Neural cell (in vitro differentiated cells): ENCODE data around the gene THBD. TPM values are rescaled to one million over a fixed set of nuclear protein-coding genes. Genes with fewer than 3 reads are reported as not detected.

ENCODE experiments used
- H2AFZ ChIP-seq: fragments of 200-600, 300-800 bp; sonication (generic), shearing (Covaris generic); 2 replicates; pipeline ENCODE4 v1.6.0; 2014; ENCODE audit warnings: low read depth, mild to moderate bottlenecking, antibody characterized with exemption, low read length, moderate library complexity
- H3F3A ChIP-seq: fragments of 200-600 bp; shearing (Covaris generic); 2 replicates; pipeline ENCODE4 v1.6.1; 2016; ENCODE audit warnings: mild to moderate bottlenecking, moderate library complexity, mixed read lengths, antibody characterized with exemption, low read length; ENCODE audit not compliant: insufficient read depth, poor library complexity, severe bottlenecking
- H3K27ac ChIP-seq: fragments of 200-600, 300-800 bp; sonication (generic), shearing (Covaris generic); 2 replicates; pipeline ENCODE4 v1.5.1; 2014; ENCODE audit warnings: mild to moderate bottlenecking, low read length, moderate library complexity
- H3K27me3 ChIP-seq: fragments of 300-800, 200-600 bp; sonication (generic), shearing (Covaris generic); 2 replicates; pipeline ENCODE4 v1.6.0; 2014; ENCODE audit warnings: mild to moderate bottlenecking, low read depth, low read length, moderate library complexity; ENCODE audit not compliant: insufficient read depth
- H3K36me3 ChIP-seq: fragments of 300-800, 200-600 bp; sonication (generic), shearing (Covaris generic); 2 replicates; pipeline ENCODE4 v1.5.1; 2014; ENCODE audit warnings: mild to moderate bottlenecking, antibody characterized with exemption, low read length, moderate library complexity; ENCODE audit not compliant: insufficient read depth
- H3K4me2 ChIP-seq: fragments of 300-800, 200-600 bp; sonication (generic), shearing (Covaris generic); 2 replicates; pipeline ENCODE4 v1.6.0; 2014; ENCODE audit warnings: mild to moderate bottlenecking, low read length
- H3K4me3 ChIP-seq: fragments of 300-800, 200-600 bp; sonication (generic), shearing (Covaris generic); 2 replicates; pipeline ENCODE4 v1.5.1; 2014; ENCODE audit warnings: mild to moderate bottlenecking, low read length, moderate library complexity
- H3K79me2 ChIP-seq: fragments of 200-600 bp; shearing (Covaris generic); replicated peaks from 2 replicates; pipeline ENCODE4 v1.6.0; 2014; ENCODE audit warnings: mild to moderate bottlenecking, low read length, moderate library complexity; ENCODE audit not compliant: insufficient read depth
- H3K9ac ChIP-seq: fragments of 300-800, 200-600 bp; sonication (generic), shearing (Covaris generic); 2 replicates; pipeline ENCODE4 v1.6.1; 2016; ENCODE audit warnings: mild to moderate bottlenecking, low read length, mixed read lengths
- H3K9me2 ChIP-seq: fragments of 200-600 bp; shearing (Covaris generic); 2 replicates; pipeline ENCODE4 v1.6.1; 2016; ENCODE audit warnings: mild to moderate bottlenecking, low read length, mixed read lengths; ENCODE audit not compliant: insufficient read depth
- H3K9me3 ChIP-seq: fragments of 200-600, 300-800 bp; sonication (generic), shearing (Covaris generic); 2 replicates; pipeline ENCODE4 v1.6.1; 2016; ENCODE audit warnings: mild to moderate bottlenecking, mixed run types, low read length, moderate library complexity, mixed read lengths
- H4K20me1 ChIP-seq: fragments of 200-600 bp; shearing (Covaris generic); 2 replicates; pipeline ENCODE4 v1.6.1; 2016; ENCODE audit warnings: mild to moderate bottlenecking, mixed run types; ENCODE audit not compliant: insufficient read depth
- EP300 ChIP-seq: fragments of 450-650 bp; conservative IDR thresholded peaks from 2 replicates; pipeline ENCODE4 v1.6.1; 2014; ENCODE audit warnings: antibody characterized with exemption, mild to moderate bottlenecking, moderate library complexity; ENCODE audit not compliant: poor library complexity, severe bottlenecking
- EZH2 ChIP-seq: fragments of 200-600, 300-800 bp; shearing (Covaris generic), sonication (generic); IDR thresholded peaks from 2 replicates; pipeline ENCODE4 v1.6.1; 2014; ENCODE audit warnings: antibody characterized with exemption, low read length, borderline replicate concordance, mild to moderate bottlenecking; ENCODE audit not compliant: insufficient read depth, poor library complexity, severe bottlenecking
- MXI1 ChIP-seq: fragments of 450-650 bp; conservative IDR thresholded peaks from 2 replicates; pipeline ENCODE4 v1.6.1; 2014; ENCODE audit warnings: antibody characterized with exemption, mild to moderate bottlenecking; ENCODE audit not compliant: poor library complexity, severe bottlenecking
- POLR2AphosphoS5 ChIP-seq: IDR thresholded peaks from 2 replicates; pipeline ENCODE4 v1.6.1; 2012
- RAD21 ChIP-seq: fragments of 450-650 bp; conservative IDR thresholded peaks from 2 replicates; pipeline ENCODE4 v1.6.1; 2014; ENCODE audit warnings: antibody characterized with exemption, mild to moderate bottlenecking, moderate library complexity
- SMC3 ChIP-seq: fragments of 450-650 bp; conservative IDR thresholded peaks from 2 replicates; pipeline ENCODE4 v1.6.1; 2014; ENCODE audit warnings: antibody characterized with exemption, mild to moderate bottlenecking, moderate library complexity; ENCODE audit not compliant: poor library complexity
- TAF1 ChIP-seq: IDR thresholded peaks from 2 replicates; pipeline ENCODE4 v1.6.1; 2012; ENCODE audit warnings: low read depth
- polyA plus RNA-seq: library from polyadenylated mRNA; depleted of rRNA; stranded (reverse); fragments of >200 nt; gene quantifications from 2 replicates; pipeline ENCODE4 v1.2.3, GENCODE V29; 2014
- TF ChIP-seq, protein P1 (sequence below): fragments of 450-650 bp; IDR thresholded peaks from 2 replicates; pipeline ENCODE4 v1.5.1; 2014; ENCODE audit warnings: antibody characterized with exemption, mild to moderate bottlenecking, moderate library complexity; ENCODE audit not compliant: poor library complexity, severe bottlenecking
- TF ChIP-seq, protein P2 (sequence below): IDR thresholded peaks from 2 replicates; pipeline ENCODE4 v1.6.1; 2012; ENCODE audit warnings: borderline replicate concordance

Gene THBD
- polyA plus RNA-seq, 1 donor from 2014 or later, result not detected

DNA sequence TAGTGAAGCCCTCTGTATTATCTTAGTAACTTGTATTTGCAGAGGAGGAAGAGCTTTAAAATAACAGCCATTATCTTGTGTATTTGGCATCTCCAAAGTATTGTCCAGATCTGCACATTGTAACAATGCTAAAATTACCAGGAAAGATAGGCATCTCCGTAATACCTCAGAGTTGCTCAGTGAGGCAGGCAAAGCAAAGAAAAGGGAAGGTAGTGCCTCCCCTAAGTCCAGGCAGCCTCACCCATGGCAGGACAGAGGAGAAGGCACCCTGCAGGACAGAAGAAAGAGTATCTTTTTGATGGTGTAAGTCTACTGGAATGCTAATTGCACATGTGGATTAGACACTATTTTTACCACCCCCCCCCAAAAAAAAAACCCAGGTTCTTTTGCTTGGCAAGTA, 27.9 kb downstream of the THBD start:
- Histone ChIP-seq H3K9me3 (no peaks in the 10 kb centered on the region), H3F3A (no peaks in the 10 kb centered on the region), H3K9ac (no peak overlapping the region), H3K4me3 (no peak overlapping the region), H3K36me3 (no peaks in the 10 kb centered on the region), H3K27me3 (no peaks in the 10 kb centered on the region), H3K79me2 (no peaks in the 10 kb centered on the region), H3K27ac (no peak overlapping the region), H3K9me2 (no peaks in the 10 kb centered on the region), H4K20me1 (no peaks in the 10 kb centered on the region), H2AFZ (no peak overlapping the region), H3K4me2 (no peak overlapping the region)
- TF ChIP-seq POLR2AphosphoS5 (no peak), RAD21 (no peak), EP300 (no peak), MXI1 (no peak), SMC3 (no peak), EZH2 (no peak), TAF1 (no peak)
- TF ChIP-seq, protein P1, sequence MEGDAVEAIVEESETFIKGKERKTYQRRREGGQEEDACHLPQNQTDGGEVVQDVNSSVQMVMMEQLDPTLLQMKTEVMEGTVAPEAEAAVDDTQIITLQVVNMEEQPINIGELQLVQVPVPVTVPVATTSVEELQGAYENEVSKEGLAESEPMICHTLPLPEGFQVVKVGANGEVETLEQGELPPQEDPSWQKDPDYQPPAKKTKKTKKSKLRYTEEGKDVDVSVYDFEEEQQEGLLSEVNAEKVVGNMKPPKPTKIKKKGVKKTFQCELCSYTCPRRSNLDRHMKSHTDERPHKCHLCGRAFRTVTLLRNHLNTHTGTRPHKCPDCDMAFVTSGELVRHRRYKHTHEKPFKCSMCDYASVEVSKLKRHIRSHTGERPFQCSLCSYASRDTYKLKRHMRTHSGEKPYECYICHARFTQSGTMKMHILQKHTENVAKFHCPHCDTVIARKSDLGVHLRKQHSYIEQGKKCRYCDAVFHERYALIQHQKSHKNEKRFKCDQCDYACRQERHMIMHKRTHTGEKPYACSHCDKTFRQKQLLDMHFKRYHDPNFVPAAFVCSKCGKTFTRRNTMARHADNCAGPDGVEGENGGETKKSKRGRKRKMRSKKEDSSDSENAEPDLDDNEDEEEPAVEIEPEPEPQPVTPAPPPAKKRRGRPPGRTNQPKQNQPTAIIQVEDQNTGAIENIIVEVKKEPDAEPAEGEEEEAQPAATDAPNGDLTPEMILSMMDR, result no peak
- TF ChIP-seq, protein P2, sequence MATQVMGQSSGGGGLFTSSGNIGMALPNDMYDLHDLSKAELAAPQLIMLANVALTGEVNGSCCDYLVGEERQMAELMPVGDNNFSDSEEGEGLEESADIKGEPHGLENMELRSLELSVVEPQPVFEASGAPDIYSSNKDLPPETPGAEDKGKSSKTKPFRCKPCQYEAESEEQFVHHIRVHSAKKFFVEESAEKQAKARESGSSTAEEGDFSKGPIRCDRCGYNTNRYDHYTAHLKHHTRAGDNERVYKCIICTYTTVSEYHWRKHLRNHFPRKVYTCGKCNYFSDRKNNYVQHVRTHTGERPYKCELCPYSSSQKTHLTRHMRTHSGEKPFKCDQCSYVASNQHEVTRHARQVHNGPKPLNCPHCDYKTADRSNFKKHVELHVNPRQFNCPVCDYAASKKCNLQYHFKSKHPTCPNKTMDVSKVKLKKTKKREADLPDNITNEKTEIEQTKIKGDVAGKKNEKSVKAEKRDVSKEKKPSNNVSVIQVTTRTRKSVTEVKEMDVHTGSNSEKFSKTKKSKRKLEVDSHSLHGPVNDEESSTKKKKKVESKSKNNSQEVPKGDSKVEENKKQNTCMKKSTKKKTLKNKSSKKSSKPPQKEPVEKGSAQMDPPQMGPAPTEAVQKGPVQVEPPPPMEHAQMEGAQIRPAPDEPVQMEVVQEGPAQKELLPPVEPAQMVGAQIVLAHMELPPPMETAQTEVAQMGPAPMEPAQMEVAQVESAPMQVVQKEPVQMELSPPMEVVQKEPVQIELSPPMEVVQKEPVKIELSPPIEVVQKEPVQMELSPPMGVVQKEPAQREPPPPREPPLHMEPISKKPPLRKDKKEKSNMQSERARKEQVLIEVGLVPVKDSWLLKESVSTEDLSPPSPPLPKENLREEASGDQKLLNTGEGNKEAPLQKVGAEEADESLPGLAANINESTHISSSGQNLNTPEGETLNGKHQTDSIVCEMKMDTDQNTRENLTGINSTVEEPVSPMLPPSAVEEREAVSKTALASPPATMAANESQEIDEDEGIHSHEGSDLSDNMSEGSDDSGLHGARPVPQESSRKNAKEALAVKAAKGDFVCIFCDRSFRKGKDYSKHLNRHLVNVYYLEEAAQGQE, result no peak

DNA sequence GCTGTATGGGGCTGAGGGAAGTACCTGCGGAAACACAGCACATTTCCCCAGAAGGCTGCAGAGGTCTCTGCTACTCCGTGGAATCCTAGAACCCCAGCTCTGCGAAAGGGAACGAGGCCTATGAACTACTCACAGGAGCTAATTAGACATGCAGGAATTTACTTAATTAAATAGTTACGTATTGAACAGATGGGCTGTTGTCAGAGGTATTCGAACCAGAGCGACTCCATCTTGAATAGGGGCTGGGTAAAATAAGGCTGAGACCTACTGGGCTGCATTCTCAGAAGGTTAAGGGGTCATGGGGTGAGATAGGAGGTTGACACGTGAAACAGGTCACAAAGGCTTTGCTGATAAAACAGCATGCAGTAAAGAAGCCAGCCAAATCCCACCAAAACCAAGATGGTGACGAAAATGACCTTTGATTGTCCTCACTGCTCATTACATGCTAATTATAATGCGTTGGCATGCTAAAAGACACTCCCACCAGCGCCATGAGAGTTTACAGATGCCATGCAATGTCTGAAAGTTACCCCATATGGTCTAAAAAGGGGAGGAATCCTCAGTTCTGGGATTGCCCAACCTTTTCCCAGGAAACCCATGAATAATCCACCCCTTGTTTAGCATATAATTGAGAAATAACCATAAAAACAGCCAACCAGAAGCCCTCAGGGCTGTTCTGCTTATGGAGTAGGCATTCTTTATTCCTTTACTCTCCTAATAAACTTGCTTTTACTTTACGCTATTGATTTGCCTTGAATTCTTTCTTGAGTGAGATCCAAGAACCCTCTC, 29.0 kb downstream of the THBD start:
- Histone ChIP-seq H3K9ac (no peak overlapping the region), H3K36me3 (no peaks in the 10 kb centered on the region), H3K27ac (no peak overlapping the region), H3K9me2 (no peaks in the 10 kb centered on the region), H3K9me3 (no peaks in the 10 kb centered on the region), H4K20me1 (no peaks in the 10 kb centered on the region), H3F3A (no peaks in the 10 kb centered on the region), H3K4me3 (no peak overlapping the region), H3K4me2 (no peak overlapping the region), H2AFZ (no peak overlapping the region), H3K27me3 (no peaks in the 10 kb centered on the region), H3K79me2 (no peaks in the 10 kb centered on the region)
- TF ChIP-seq RAD21 (no peak), MXI1 (no peak), TAF1 (no peak)
